PC-3 (cell line): ENCODE measurements around the gene RNF212B. TPM values are rescaled to one million over a fixed set of nuclear protein-coding genes. Genes with fewer than 3 reads are reported as not detected.

Experiments
- ATAC-seq: fragments of 200-7000 bp; cut with Tn5 transposase; 2 replicates; pipeline ENCODE4 v1.9.1; 2020; ENCODE audit warnings: mild to moderate bottlenecking, moderate library complexity
- BruUV-seq: library from RNA; stranded (reverse); fragments of 400-500 nt; replicated peaks from 2 replicates; lab custom pipeline; 2021; lab: Mats Ljungman, UMichigan
- CTCF ChIA-PET: fragments of 300-600 bp; sonication (Branson Sonifier 250); formaldehyde crosslinking; loops from one replicate; lab custom pipeline; 2022; ENCODE audit warnings: antibody characterized with exemption; lab: Charles Lee
- POLR2A ChIA-PET: fragments of 300-600 bp; sonication (Branson Sonifier 250); formaldehyde crosslinking; loops from one replicate; lab custom pipeline; 2022; ENCODE audit warnings: antibody characterized with exemption; ENCODE audit not compliant: unreplicated experiment; lab: Charles Lee
- DNase-seq: peaks from one replicate; pipeline ENCODE4 v3.0.0-alpha.2; 2015
- H2AFZ ChIP-seq: fragments of 300-600 bp; sonication (generic); 2 replicates; pipeline ENCODE4 v1.6.0; 2016; ENCODE audit warnings: antibody characterized with exemption, low read length
- H3F3A ChIP-seq: fragments of 300-600 bp; sonication (generic); one replicate; pipeline ENCODE4 v1.6.0; 2017; ENCODE audit warnings: antibody characterized with exemption, low read length, control low read depth, mild to moderate bottlenecking; ENCODE audit not compliant: unreplicated experiment
- H3K27ac ChIP-seq: fragments of 300-600 bp; sonication (generic); 2 replicates; pipeline ENCODE4 v1.5.1; 2016; ENCODE audit warnings: mild to moderate bottlenecking, low read length
- H3K27me3 ChIP-seq: fragments of 300-600 bp; sonication (generic); 2 replicates; pipeline ENCODE4 v1.6.1; 2016; ENCODE audit warnings: low read length, mixed read lengths
- H3K36me3 ChIP-seq: fragments of 300-600 bp; sonication (generic); 2 replicates; pipeline ENCODE4 v1.6.1; 2016; ENCODE audit warnings: low read depth, mixed run types, low read length, mixed read lengths
- H3K4me1 ChIP-seq: fragments of 300-600 bp; sonication (generic); 2 replicates; pipeline ENCODE4 v1.5.1; 2016; ENCODE audit warnings: low read length; ENCODE audit not compliant: insufficient read depth
- H3K4me2 ChIP-seq: fragments of 300-600 bp; sonication (generic); 2 replicates; pipeline ENCODE4 v1.6.0; 2016; ENCODE audit warnings: low read length
- H3K4me3 ChIP-seq: fragments of 300-600 bp; sonication (generic); 2 replicates; pipeline ENCODE4 v1.5.1; 2016; ENCODE audit warnings: mild to moderate bottlenecking, low read length, mixed read lengths
- H3K79me2 ChIP-seq: fragments of 300-600 bp; sonication (generic); 2 replicates; pipeline ENCODE4 v1.6.1; 2017; ENCODE audit warnings: low read length, mixed read lengths
- H3K9ac ChIP-seq: fragments of 300-600 bp; sonication (generic); 2 replicates; pipeline ENCODE4 v1.6.0; 2016; ENCODE audit warnings: mild to moderate bottlenecking, low read length
- H3K9me2 ChIP-seq: fragments of 300-600 bp; sonication (generic); replicated peaks from 2 replicates; pipeline ENCODE4 v1.6.1; 2016; ENCODE audit warnings: mixed run types, low read length, mixed read lengths
- H3K9me3 ChIP-seq: fragments of 300-600 bp; sonication (generic); 2 replicates; pipeline ENCODE4 v1.6.1; 2016; ENCODE audit warnings: low read length, mixed read lengths
- H4K20me1 ChIP-seq: fragments of 300-600 bp; sonication (generic); 2 replicates; pipeline ENCODE4 v1.6.1; 2016; ENCODE audit warnings: low read length, mixed read lengths
- CTCF ChIP-seq: fragments of 300-600 bp; sonication (generic); conservative IDR thresholded peaks from 2 replicates; pipeline ENCODE4 v1.5.1; 2017; ENCODE audit warnings: antibody characterized with exemption, low read depth, mild to moderate bottlenecking, low read length
- EZH2 ChIP-seq: fragments of 300-600 bp; sonication (generic); IDR thresholded peaks from one replicate; pipeline ENCODE4 v1.6.1; 2017; ENCODE audit warnings: antibody characterized with exemption, mild to moderate bottlenecking, low read length; ENCODE audit not compliant: unreplicated experiment
- EZH2phosphoT487 ChIP-seq: fragments of 300-600 bp; sonication (generic); IDR thresholded peaks from 2 replicates; pipeline ENCODE4 v1.6.1; 2018; ENCODE audit warnings: mild to moderate bottlenecking, antibody characterized with exemption, low read length, borderline replicate concordance
- intact Hi-C: fragments of 100-400 bp; cut with micrococcal nuclease; formaldehyde crosslinking; loops from 2 replicates; pipeline ENCODE4 v1.9.0; 2023
- total RNA-seq: library from RNA; depleted of rRNA; stranded (reverse); fragments of >200 nt; gene quantifications from 2 replicates; pipeline ENCODE4 v1.2.3, GENCODE V29; 2014

RNF212B gene
- total RNA-seq, 1 experiment from 2014 or later = not detected

DNA sequence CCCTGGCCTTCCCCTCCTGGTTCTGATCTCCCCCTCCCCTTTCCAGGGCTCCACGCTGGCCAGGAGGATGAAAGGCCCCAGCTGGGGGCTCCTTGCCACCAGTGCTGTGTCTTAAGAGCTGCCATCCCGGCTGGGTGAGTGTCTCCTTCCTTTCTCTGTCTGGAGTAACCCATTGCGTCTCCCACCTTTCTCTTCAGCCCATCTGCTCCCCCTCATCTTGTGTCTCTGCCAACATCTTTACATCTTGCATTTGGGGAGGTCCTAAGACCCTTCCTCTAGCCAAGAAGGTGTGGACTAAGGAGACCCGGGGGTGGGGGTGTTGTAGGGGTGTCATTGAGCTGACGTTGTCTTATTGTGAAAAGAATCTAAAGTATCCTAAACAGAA, 69.4 kb downstream of the RNF212B start:
- TSS peak; percentile 57 for BruUV-seq
- ATAC-seq (no peak; the same call in 1 of the 2 replicates), DNase-seq (no peak)
- Histone ChIP-seq H3K36me3 (peaks cover 10% of the 10 kb centered on the region; the same call in 1 of the 2 replicates), H3K4me1 (peaks cover 24% of the 10 kb centered on the region), H3K79me2 (peaks cover 47% of the 10 kb centered on the region), H3K9me3 (no peaks in the 10 kb centered on the region), H3K27ac (peak overlapping the region; percentile 50), H3K9ac (peak overlapping the region; percentile 87), H4K20me1 (no peaks in the 10 kb centered on the region), H2AFZ (peak overlapping the region; percentile 46), H3K4me2 (peak overlapping the region; percentile 88), H3K9me2 (no peaks in the 10 kb centered on the region), H3F3A (no peaks in the 10 kb centered on the region), H3K27me3 (no peaks in the 10 kb centered on the region), H3K4me3 (peak overlapping the region; percentile 86)
- intact Hi-C loops = loop anchor here (5.0 to 10.0 kb wide), 3 partner anchors 160 to 542 kb away; partner anchors contain the start of genes NGDN and OXA1L
- CTCF ChIA-PET = interaction anchor here (0.7 kb wide), 1 partner anchor 140 kb away, joined by 13 read pairs; no protein-coding TSS in a partner anchor
- TF ChIP-seq EZH2phosphoT487 (no peak), CTCF (no peak), EZH2 (no peak)
- POLR2A ChIA-PET = interaction anchor here (0.5 to 1.6 kb wide), 3 partner anchors 11 to 14 kb away, joined by 3 to 16 read pairs (median 12); partner anchors contain the start of gene PABPN1

GRCh38 chr14:23307687-23308644, 70.2 kb downstream of the RNF212B start:
- ChIA-PET POLR2A (interaction anchor here (0.6 to 1.6 kb wide), 2 partner anchors 11 to 13 kb away, joined by 12 to 16 read pairs; partner anchors contain the start of gene PABPN1), CTCF (no interaction called here)
- Histone ChIP-seq H3K9me3 (no peaks in the 10 kb centered on the region), H3K27me3 (no peaks in the 10 kb centered on the region), H3K4me3 (peak overlapping the region; percentile 86), H3K79me2 (peaks cover 47% of the 10 kb centered on the region), H3K4me2 (peak overlapping the region; percentile 88), H4K20me1 (no peaks in the 10 kb centered on the region), H3K9me2 (no peaks in the 10 kb centered on the region), H2AFZ (no peak overlapping the region), H3K9ac (peak overlapping the region; percentile 87), H3K4me1 (peaks cover 24% of the 10 kb centered on the region), H3K27ac (no peak overlapping the region), H3K36me3 (peaks cover 10% of the 10 kb centered on the region; the same call in 1 of the 2 replicates), H3F3A (no peaks in the 10 kb centered on the region)
- ATAC-seq = peak; percentile 7; the same call in 1 of the 2 replicates
- TF ChIP-seq EZH2phosphoT487 (no peak), CTCF (no peak), EZH2 (no peak)
- DNase-seq = peak; percentile 52
- intact Hi-C loops = loop anchor here (5.0 to 10.0 kb wide), 3 partner anchors 159 to 543 kb away; partner anchors contain the start of genes NGDN and OXA1L
- TSS peak; percentile 45 for BruUV-seq
